Measurements from ENCODE around the gene ELL. TPM values are rescaled to one million over a fixed set of nuclear protein-coding genes. Genes with fewer than 3 reads are reported as not detected.

ELL gene
- total RNA-seq, 4 donors from 2014 or later = 9.1 to 35.1 (median 20.1) TPM

GRCh38 chr19:18507727-18508440, 14.0 kb downstream of the ELL start:
- H3K4me1 ChIP-seq = peaks cover 81 to 98% (median 89%) of the 10 kb centered on the region in 4 donors
- intact Hi-C loops (cut with DNase I) = no loop called here
- no peak for DNase-seq (ENCODE audit: extremely low spot score)
- H3K36me3 ChIP-seq = no peaks in the 10 kb centered on the region
- H3K27ac ChIP-seq (replicated peaks in 1 of 4) = peak overlapping the region; percentile 47 to 72 (median 60)
- 63% methylated on average over 8 of the region's 11 CpGs for WGBS
- no peak overlapping the region for H3K4me3 ChIP-seq
- H3K9me3 ChIP-seq = no peaks in the 10 kb centered on the region
- TF ChIP-seq POLR2A (IDR thresholded peaks at IDR 0.05; ENCODE audit: low read depth) (no peak), POLR2AphosphoS5 (IDR thresholded peaks at IDR 0.05) (peak in 1 of 2 donors; percentile 23), CTCF (IDR thresholded peaks at IDR 0.05) (no peak)
- no peaks in the 10 kb centered on the region for H3K27me3 ChIP-seq

- no peaks in the 10 kb centered on the region for H3K9me3 ChIP-seq
- 64% methylated on average over 6 of the region's 9 CpGs for WGBS
- peak overlapping the region; percentile 47 to 72 (median 60) for H3K27ac ChIP-seq (replicated peaks in 1 of 4)
- peaks cover 82 to 98% (median 89%) of the 10 kb centered on the region in 4 donors for H3K4me1 ChIP-seq
- H3K36me3 ChIP-seq = no peaks in the 10 kb centered on the region
- no peak overlapping the region for H3K4me3 ChIP-seq
- TF ChIP-seq POLR2AphosphoS5 (IDR thresholded peaks at IDR 0.05) (peak; percentile 58 to 81), EP300 (IDR thresholded peaks at IDR 0.05) (no peak)
- no peaks in the 10 kb centered on the region for H3K27me3 ChIP-seq
- intact Hi-C loops (cut with DNase I) = no loop called here
- DNase-seq (ENCODE audit: extremely low spot score) = no peak
Measured at GRCh38 chr19:18507021-18507726, 14.7 kb downstream of the ELL start.

GRCh38 chr19:18506101-18506930, 15.6 kb downstream of the ELL start:
- 84% methylated on average over 12 of the region's 19 CpGs for WGBS
- no peak for DNase-seq (ENCODE audit: extremely low spot score)
- Histone ChIP-seq H3K27me3 (no peaks in the 10 kb centered on the region), H3K36me3 (no peaks in the 10 kb centered on the region), H3K4me3 (no peak overlapping the region), H3K4me1 (peaks cover 90 to 98% (median 93%) of the 10 kb centered on the region in 4 donors), H3K27ac (replicated peaks in 1 of 4) (peak overlapping the region; percentile 47 to 72 (median 60)), H3K9me3 (no peaks in the 10 kb centered on the region)
- TF ChIP-seq EP300 (IDR thresholded peaks at IDR 0.05) (no peak), POLR2AphosphoS5 (IDR thresholded peaks at IDR 0.05) (no peak), POLR2A (IDR thresholded peaks at IDR 0.05; ENCODE audit: low read depth) (no peak), CTCF (IDR thresholded peaks at IDR 0.05) (no peak)
- intact Hi-C loops (cut with DNase I) = no loop called here

GRCh38 chr19:18504886-18505610, 16.8 kb downstream of the ELL start:
- no peaks in the 10 kb centered on the region for H3K9me3 ChIP-seq
- intact Hi-C loops (cut with DNase I) = no loop called here
- no peaks in the 10 kb centered on the region for H3K36me3 ChIP-seq
- TF ChIP-seq POLR2A (IDR thresholded peaks at IDR 0.05; ENCODE audit: low read depth) (no peak), CTCF (IDR thresholded peaks at IDR 0.05) (no peak), EP300 (IDR thresholded peaks at IDR 0.05) (no peak), POLR2AphosphoS5 (IDR thresholded peaks at IDR 0.05) (no peak)
- H3K4me3 ChIP-seq = no peak overlapping the region
- peak overlapping the region in 3 of 4 donors; percentile 57 to 72 (median 69) for H3K27ac ChIP-seq (replicated peaks in 1 of 4)
- peaks cover 100% of the 10 kb centered on the region in 4 donors for H3K4me1 ChIP-seq
- 72% methylated on average over 6 of the region's 8 CpGs for WGBS
- DNase-seq (ENCODE audit: extremely low spot score) = no peak
- no peaks in the 10 kb centered on the region for H3K27me3 ChIP-seq
